ENCODE measurements around the gene MTHFD1L. TPM values are rescaled to one million over a fixed set of nuclear protein-coding genes. Genes with fewer than 3 reads are reported as not detected.
"Not testable (repeated sequence)": the region's sequence is repeated elsewhere in the genome, so short reads cannot be mapped to it uniquely, and the experiment has no call there.

MTHFD1L gene
- total RNA-seq (2022) (37.2 and 47.8 TPM in 2 replicates), Bru-seq, nascent RNA (percentile 77 among the genes with signal in this experiment), BruChase-seq, experiment 1, labeled RNA remaining after a 6-hour chase (percentile 77 among the genes with signal in this experiment), BruChase-seq, experiment 2, labeled RNA remaining after a 2-hour chase (percentile 66 among the genes with signal in this experiment)
- long read RNA-seq, partial matches to known transcripts, result 2 of 14 reads
- long read RNA-seq, other reads (novel, unspliced or antisense), result 7 of 14 reads

DNA sequence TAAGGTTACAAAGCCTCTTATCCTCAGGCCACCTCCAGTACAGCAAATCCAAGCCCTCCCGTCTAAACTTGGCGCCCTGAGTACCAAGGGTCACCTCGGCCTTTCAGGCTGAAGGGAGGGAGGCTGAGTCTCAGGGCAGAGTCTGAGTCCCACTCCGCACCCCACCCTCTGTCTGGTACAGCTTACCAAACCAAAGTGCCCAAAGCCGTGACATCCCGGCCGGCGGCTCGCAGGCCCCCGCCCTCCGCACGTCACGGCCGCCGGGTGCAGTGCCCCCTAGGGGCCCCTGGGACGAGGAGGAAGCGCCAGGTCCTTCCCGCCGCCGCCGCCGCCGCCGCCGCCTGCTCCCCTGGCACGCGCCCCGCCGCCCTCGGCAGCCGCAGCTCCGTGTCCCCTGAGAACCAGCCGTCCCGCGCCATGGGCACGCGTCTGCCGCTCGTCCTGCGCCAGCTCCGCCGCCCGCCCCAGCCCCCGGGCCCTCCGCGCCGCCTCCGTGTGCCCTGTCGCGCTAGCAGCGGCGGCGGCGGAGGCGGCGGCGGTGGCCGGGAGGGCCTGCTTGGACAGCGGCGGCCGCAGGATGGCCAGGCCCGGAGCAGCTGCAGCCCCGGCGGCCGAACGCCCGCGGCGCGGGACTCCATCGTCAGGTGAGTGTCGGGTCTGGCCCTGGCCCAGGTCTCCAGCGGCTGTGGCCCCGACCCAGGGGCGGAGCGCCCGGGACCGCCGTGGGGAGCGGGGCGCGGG is at the start of gene MTHFD1L:
Gene MTHFD1L, plus strand, starts transcription at position 297 of the 741 bp plus-strand sequence. Its CDS starts 121 bp downstream, at position 418.
- peak; percentile 44 for TF ChIP-seq CTCF (IDR thresholded peaks at IDR 0.05; ENCODE audit: unreplicated experiment)
- H3K36me3 Mint-ChIP-seq (ENCODE audit: insufficient read depth, unreplicated experiment), result peaks cover 28% of the 10 kb centered on the region
- CTCF ChIA-PET, result interaction anchor here (0.6 to 1.7 kb wide), 4 partner anchors 13 to 48 kb away, joined by 3 to 5 read pairs (median 4); no protein-coding TSS in a partner anchor
- DNase-seq, result peak; percentile 85
- H3K27ac Mint-ChIP-seq (ENCODE audit: unreplicated experiment), result no peak within 1 kb of the TSS
- intact Hi-C loops (cut with micrococcal nuclease; ENCODE audit: unreplicated experiment), result no loop called here
- BruUV-seq (replicated peaks), result no TSS peak
- H3K4me3 Mint-ChIP-seq (ENCODE audit: low read depth, unreplicated experiment), result peak within 1 kb of the TSS; percentile 74
- H3K9me3 Mint-ChIP-seq (ENCODE audit: low read depth, unreplicated experiment), result no peaks in the 10 kb centered on the region
- H3K27me3 Mint-ChIP-seq (ENCODE audit: unreplicated experiment), result no peaks in the 10 kb centered on the region
- H3K4me1 Mint-ChIP-seq (ENCODE audit: low read depth, unreplicated experiment), result peaks cover 9% of the 10 kb centered on the region

- CTCF ChIA-PET, result interaction anchor here (1.9 kb wide), 1 partner anchor 399 kb away, joined by 12 read pairs; no protein-coding TSS in a partner anchor
- H3K27ac Mint-ChIP-seq (ENCODE audit: unreplicated experiment); H3K27me3 Mint-ChIP-seq (ENCODE audit: unreplicated experiment); BruUV-seq (replicated peaks); H3K9me3 Mint-ChIP-seq (ENCODE audit: low read depth, unreplicated experiment); DNase-seq; H3K4me3 Mint-ChIP-seq (ENCODE audit: low read depth, unreplicated experiment): not testable (repeated sequence)
- intact Hi-C loops (cut with micrococcal nuclease; ENCODE audit: unreplicated experiment), result loop anchor here (5.0 to 10.0 kb wide), 3 partner anchors 61 to 734 kb away; no protein-coding TSS in a partner anchor
- Mint-ChIP-seq H3K4me1 (ENCODE audit: low read depth, unreplicated experiment) (peaks cover 27% of the 10 kb centered on the region), H3K36me3 (ENCODE audit: insufficient read depth, unreplicated experiment) (peaks cover 10% of the 10 kb centered on the region)
These were observed 48.9 kb upstream of the MTHFD1L start for GRCh38 chr6:150816554-150816953.

GRCh38 chr6:150822932-150823331 is 42.6 kb upstream of the MTHFD1L start:
- BruUV-seq (replicated peaks), result no TSS peak
- H3K4me3 Mint-ChIP-seq (ENCODE audit: low read depth, unreplicated experiment), result no peak overlapping the region
- H3K27ac Mint-ChIP-seq (ENCODE audit: unreplicated experiment), result no peak overlapping the region
- no peaks in the 10 kb centered on the region for H3K9me3 Mint-ChIP-seq (ENCODE audit: low read depth, unreplicated experiment)
- H3K36me3 Mint-ChIP-seq (ENCODE audit: insufficient read depth, unreplicated experiment), result no peaks in the 10 kb centered on the region
- no peaks in the 10 kb centered on the region for H3K4me1 Mint-ChIP-seq (ENCODE audit: low read depth, unreplicated experiment)
- no peak for DNase-seq
- TF ChIP-seq CTCF (IDR thresholded peaks at IDR 0.05; ENCODE audit: unreplicated experiment), result no peak
- intact Hi-C loops (cut with micrococcal nuclease; ENCODE audit: unreplicated experiment), result no loop called here
- CTCF ChIA-PET, result no interaction called here
- H3K27me3 Mint-ChIP-seq (ENCODE audit: unreplicated experiment), result no peaks in the 10 kb centered on the region

GRCh38 chr6:150826788-150827187 is 38.7 kb upstream of the MTHFD1L start:
- H3K4me1 Mint-ChIP-seq (ENCODE audit: low read depth, unreplicated experiment), result no peaks in the 10 kb centered on the region
- no peaks in the 10 kb centered on the region for H3K36me3 Mint-ChIP-seq (ENCODE audit: insufficient read depth, unreplicated experiment)
- no peak for DNase-seq
- no peaks in the 10 kb centered on the region for H3K27me3 Mint-ChIP-seq (ENCODE audit: unreplicated experiment)
- CTCF ChIA-PET, result no interaction called here
- H3K27ac Mint-ChIP-seq (ENCODE audit: unreplicated experiment), result no peak overlapping the region
- intact Hi-C loops (cut with micrococcal nuclease; ENCODE audit: unreplicated experiment), result no loop called here
- no peak overlapping the region for H3K4me3 Mint-ChIP-seq (ENCODE audit: low read depth, unreplicated experiment)
- no TSS peak for BruUV-seq (replicated peaks)
- no peaks in the 10 kb centered on the region for H3K9me3 Mint-ChIP-seq (ENCODE audit: low read depth, unreplicated experiment)
- no peak for TF ChIP-seq CTCF (IDR thresholded peaks at IDR 0.05; ENCODE audit: unreplicated experiment)

DNA sequence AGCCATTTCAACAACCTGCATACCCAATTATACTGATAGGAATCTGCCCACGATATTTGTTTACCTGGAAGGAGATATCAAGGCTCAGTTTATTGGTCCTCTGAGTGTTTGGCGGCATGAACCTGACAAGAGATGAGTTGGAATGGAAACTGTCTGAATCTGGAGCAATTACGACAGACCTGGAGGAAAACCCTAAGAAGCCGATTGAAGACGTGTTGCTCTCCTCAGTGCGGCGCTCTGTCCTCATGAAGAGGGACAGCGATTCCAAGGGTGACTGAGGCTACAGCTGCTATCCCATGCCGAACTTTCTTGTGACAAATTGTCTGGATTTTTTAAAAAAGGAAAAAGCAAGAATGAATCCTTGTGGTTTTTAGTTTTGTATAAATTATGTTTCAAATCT is 37.4 kb upstream of the MTHFD1L start:
- H3K27ac Mint-ChIP-seq (ENCODE audit: unreplicated experiment); H3K9me3 Mint-ChIP-seq (ENCODE audit: low read depth, unreplicated experiment); H3K4me3 Mint-ChIP-seq (ENCODE audit: low read depth, unreplicated experiment); CTCF ChIA-PET; BruUV-seq (replicated peaks); DNase-seq; H3K27me3 Mint-ChIP-seq (ENCODE audit: unreplicated experiment); intact Hi-C loops (cut with micrococcal nuclease; ENCODE audit: unreplicated experiment); H3K4me1 Mint-ChIP-seq (ENCODE audit: low read depth, unreplicated experiment); H3K36me3 Mint-ChIP-seq (ENCODE audit: insufficient read depth, unreplicated experiment): not testable (repeated sequence)

Measured in Calu3 (cell line).